K562 (cell line): Measurements from ENCODE around the gene ZNF324B. TPM values are rescaled to one million over a fixed set of nuclear protein-coding genes. Genes with fewer than 3 reads are reported as not detected.
A peak's percentile ranks its signal among the peaks of the same experiment; 100 is the strongest.

Experiments used
- CREB1 ChIP-seq, 2 experiments: sonication (generic) in 1 of 2; formaldehyde crosslinking in 1 of 2; IDR thresholded peaks; 2 replicates each; pipeline versions ENCODE4 v1.6.1 to v1.8.0; 2012 to 2022; ENCODE audit warnings: inconsistent platforms in 1 of 2, mild to moderate bottlenecking in 1 of 2, missing genetic modification reagents in 1 of 2, moderate library complexity in 1 of 2
- CREM ChIP-seq: IDR thresholded peaks from 2 replicates; pipeline ENCODE4 v1.6.1; 2014; ENCODE audit warnings: antibody characterized with exemption, low read depth
- CSDE1 ChIP-seq, 2 experiments: fragments of 450-650 bp; IDR thresholded peaks; 2 replicates each; pipeline ENCODE4 v1.6.1; 2016; ENCODE audit warnings: mild to moderate bottlenecking in 1 of 2
- GTF2F1 ChIP-seq: IDR thresholded peaks from 2 replicates; pipeline ENCODE4 v1.6.1; 2011; ENCODE audit warnings: low read depth, low read length, improper control_type of control experiment
- MEIS2 ChIP-seq: fragments of 450-650 bp; IDR thresholded peaks from 2 replicates; pipeline ENCODE4 v1.6.1; 2014; ENCODE audit warnings: mild to moderate bottlenecking; ENCODE audit not compliant: partially characterized antibody
- PML ChIP-seq: IDR thresholded peaks from 2 replicates; pipeline ENCODE4 v1.6.1; 2012; ENCODE audit warnings: low read length, inconsistent platforms
- polyA plus RNA-seq, 8 experiments: library from polyadenylated mRNA; depleted of rRNA in 4 of 8; stranded (reverse) in 5 of 8; unstranded in 3 of 8; fragments of >200 nt; fragmentation: Nextera tagmentation in 2 of 8; fragmentation: Illumina TruSeq in 1 of 8; extraction: Ambion mirVana in 2 of 8; extraction: Trizol in 1 of 8; gene quantifications; 2 replicates each; pipeline versions ENCODE4 v1.2.1 to v1.2.3, GENCODE V29; 2011 to 2014; ENCODE audit warnings: inconsistent platforms in 1 of 8, missing spikeins in 1 of 8
- total RNA-seq, 7 experiments: library from RNA; depleted of rRNA in 6 of 7; stranded (reverse); fragments of >200 nt in 6 of 7; fragmentation: Illumina TruSeq in 2 of 7; extraction: Trizol in 2 of 7; gene quantifications; 2 replicates each; pipeline versions ENCODE4 v1.2.1 to v1.2.3, GENCODE V29; 2011 to 2021; ENCODE audit warnings: low replicate concordance in 1 of 7
- TF ChIP-seq, protein P1 (sequence below), 2 experiments: IDR thresholded peaks; 2 replicates each; pipeline ENCODE4 v1.6.1; 2011; ENCODE audit warnings: borderline replicate concordance in 1 of 2, control low read depth in 1 of 2, low read depth in 1 of 2, low read length in 1 of 2, mild to moderate bottlenecking in 1 of 2, mixed read lengths in 1 of 2, moderate library complexity in 1 of 2; ENCODE audit not compliant: insufficient read depth in 1 of 2, insufficient read length in 1 of 2, poor library complexity in 1 of 2, severe bottlenecking in 1 of 2; ENCODE audit errors: extremely low read depth in 1 of 2

ZNF324B gene
- total and polyA plus RNA-seq, 9 of the 15 experiments (the other 6 are each of a cell fraction or from before 2014, with no cell fraction given), result 0.20 to 13.5 (median 5.7) TPM

DNA sequence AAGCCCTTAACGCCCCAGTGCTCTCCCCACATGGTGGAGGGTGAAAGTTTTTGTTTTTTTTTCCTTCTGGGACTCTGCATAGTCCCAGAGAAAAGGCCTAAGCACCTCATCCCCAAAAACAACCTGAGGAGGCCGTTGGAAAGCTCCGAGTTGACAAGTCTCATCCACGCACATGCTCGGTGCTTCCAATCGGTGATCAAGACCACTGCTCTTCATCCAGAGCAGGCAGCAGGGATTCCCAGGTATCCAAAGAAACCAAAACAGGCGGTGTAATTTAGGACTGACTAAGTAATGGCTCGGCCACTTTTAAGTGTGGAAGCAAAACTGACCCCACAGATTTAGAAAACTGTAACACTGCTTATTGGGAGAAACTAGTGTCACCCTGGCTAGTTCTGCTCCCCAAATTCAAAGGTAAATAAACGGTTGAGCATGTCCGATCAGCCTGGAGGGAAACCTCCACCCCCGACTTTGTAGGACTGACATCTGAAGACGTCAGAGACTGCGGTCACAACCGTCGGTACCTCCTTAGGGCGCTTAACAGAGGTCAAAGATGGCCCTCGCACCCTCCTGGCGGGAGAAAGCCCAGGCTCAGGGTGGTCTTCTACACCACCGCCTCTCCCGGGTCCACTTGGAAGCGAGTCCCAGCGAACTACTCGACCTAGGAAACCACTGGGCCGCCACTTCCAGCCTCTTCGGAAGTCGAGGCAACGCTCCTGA, 23.7 kb downstream of the ZNF324B start (continued):
- TF ChIP-seq CREM, result peak; percentile 57; the same call in 1 of the 2 replicates
- no peak for TF ChIP-seq MEIS2
- TF ChIP-seq GTF2F1, result no peak
- TF ChIP-seq CSDE1 (IDR thresholded peaks at IDR 0.05), result peak in 1 of 2 experiments; percentile 72; a peak in 2 of 4 replicates
- TF ChIP-seq CREB1 (IDR thresholded peaks at IDR 0.05), result peak; percentile 34; the same call in 1 of the 2 replicates
- no peak for TF ChIP-seq CREB1 (CRISPR knock-in tag; IDR thresholded peaks at IDR 0.05)
- TF ChIP-seq, protein P1, sequence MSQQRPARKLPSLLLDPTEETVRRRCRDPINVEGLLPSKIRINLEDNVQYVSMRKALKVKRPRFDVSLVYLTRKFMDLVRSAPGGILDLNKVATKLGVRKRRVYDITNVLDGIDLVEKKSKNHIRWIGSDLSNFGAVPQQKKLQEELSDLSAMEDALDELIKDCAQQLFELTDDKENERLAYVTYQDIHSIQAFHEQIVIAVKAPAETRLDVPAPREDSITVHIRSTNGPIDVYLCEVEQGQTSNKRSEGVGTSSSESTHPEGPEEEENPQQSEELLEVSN (IDR thresholded peaks at IDR 0.05; ENCODE audit: borderline replicate concordance in 1 of 2, extremely low read depth in 1 of 2, insufficient read depth in 1 of 2, insufficient read length in 1 of 2, low read depth in 1 of 2, low read length in 1 of 2, poor library complexity in 1 of 2, severe bottlenecking in 1 of 2), result peak in 1 of 2 experiments; percentile 21
- peak; percentile 11; the same call in 1 of the 2 replicates for TF ChIP-seq PML
